GM10847 (cell line): Measurements from ENCODE around the gene ARHGEF28.

Experiments used
- POLR2A ChIP-seq: IDR thresholded peaks from 2 replicates; pipeline ENCODE4 v1.6.1; 2011; ENCODE audit not compliant: insufficient read length; ENCODE audit errors: extremely low read depth

Gene ARHGEF28

DNA sequence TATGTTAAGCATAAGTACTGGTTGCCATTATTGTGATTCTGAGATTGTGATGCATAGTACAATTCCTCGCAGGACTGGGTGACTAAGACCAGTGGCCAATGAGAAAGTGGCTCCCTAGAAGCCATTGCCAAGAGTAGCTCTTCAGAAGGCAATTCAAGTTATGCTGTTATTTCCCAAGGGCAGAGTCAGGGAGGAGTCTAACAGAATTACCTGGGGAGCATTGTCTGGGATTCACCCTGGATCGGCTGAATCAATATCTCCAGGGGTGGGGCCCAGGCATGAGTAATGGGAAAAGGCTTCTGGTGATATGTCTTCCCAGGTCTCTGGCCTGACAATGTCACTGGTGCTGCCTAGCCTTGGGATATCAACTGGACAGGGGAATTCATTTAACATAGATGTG is 10.9 kb upstream of the ARHGEF28 start:
- no peak for TF ChIP-seq POLR2A

DNA sequence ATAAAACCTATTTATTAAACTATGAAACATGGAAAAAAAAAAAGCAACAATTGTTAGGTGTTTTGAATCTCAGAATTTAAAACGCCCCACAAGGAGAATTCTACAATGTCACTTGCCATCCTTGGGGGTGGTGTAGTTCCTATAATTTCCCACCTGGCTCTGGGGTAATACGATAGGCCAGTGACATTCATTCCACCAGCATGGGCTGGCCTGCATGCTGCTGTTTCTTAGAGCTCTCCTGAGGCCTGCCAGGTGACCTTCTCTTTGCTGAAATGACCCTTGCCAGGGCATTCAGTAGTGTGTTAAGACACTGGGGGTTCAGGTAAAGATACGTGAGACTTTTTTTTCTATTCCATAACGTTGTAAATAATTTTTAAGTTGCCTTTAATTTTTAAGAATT is 10.0 kb upstream of the ARHGEF28 start:
- TF ChIP-seq POLR2A: no peak

- no peak for TF ChIP-seq POLR2A
These were observed 8.3 kb upstream of the ARHGEF28 start for GRCh38 chr5:73617510-73618279.

DNA sequence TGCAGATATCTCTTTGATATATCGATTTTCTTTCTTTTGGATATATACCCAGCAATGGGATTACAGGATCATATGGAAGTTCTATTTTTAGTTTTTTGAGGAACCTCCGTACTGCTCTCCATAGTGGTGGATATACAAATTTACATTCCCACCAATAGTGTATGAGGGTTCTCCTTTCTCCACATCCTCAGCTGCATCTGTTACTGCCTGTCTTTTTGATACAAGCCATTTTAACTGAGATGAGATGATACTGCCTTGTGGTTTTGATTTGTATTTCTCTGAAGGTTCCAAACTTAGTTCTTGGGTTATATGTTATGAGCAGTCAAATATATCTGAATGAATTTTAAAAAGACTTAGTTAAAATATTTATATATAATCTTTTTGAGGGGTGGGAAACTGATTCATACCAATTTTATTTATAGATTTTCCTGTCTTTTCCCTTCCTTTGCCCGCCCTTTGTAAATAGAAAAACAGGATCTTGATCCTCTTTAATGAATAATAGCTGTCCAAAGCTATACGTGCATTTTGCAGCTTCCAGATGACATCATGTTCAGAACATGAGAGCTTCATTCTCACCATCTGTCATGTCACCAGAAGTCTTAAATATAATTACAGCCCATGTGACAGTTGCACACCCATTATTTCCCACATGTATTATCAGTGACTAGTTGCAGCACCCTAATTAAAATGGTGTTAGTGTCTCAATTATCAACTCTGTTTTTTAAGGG is 6.2 kb upstream of the ARHGEF28 start:
- TF ChIP-seq POLR2A: no peak

- no peak for TF ChIP-seq POLR2A
These were observed 5.7 kb upstream of the ARHGEF28 start for GRCh38 chr5:73620334-73620687.

- no peak for TF ChIP-seq POLR2A
These were observed 2.9 kb upstream of the ARHGEF28 start for GRCh38 chr5:73623060-73623459.

DNA sequence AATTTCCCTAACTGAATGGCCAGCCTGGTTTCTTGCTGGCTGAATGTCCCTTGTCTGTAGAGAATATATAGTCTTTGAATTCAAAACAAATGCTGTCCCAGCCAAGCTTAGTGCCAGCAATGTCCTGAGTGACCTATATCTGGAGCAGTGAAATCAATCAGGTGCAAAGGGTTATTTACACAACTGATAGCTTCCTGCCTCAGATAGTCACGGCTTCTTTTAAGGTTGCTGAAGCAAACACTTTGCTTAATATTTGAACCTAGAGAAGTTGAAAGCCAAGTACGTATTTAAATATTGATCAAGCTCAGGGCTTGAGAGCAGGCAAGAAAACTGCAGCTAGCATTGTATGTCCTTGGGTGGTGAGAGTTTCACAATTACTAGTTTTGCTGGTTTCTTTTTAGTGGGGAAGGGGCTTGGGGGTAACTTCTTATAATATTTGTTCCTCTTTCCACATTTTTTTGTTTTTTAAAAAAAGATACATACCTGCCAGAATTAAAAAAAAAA is 2.0 kb upstream of the ARHGEF28 start:
- no peak for TF ChIP-seq POLR2A

DNA sequence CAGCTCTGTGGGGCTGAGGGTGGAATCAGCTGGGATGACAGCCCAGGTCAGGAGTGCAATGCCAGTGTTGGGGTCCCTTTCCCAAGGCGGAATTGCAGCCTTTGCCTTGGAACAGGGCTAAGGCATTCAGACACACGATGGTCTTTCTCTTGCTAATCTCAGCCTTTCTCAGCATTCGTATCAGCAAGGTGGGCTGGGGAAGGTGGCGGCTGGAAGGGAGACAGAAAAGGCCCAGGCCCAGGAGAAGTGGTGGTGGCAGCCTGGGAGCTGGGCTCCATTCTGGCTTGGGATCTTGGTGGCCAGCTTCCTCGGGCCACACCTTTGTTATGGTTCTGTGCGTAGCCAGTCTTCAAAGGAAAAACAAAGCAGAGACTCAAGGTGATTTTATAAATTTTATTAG is 1.1 kb upstream of the ARHGEF28 start:
- TF ChIP-seq POLR2A: no peak

DNA sequence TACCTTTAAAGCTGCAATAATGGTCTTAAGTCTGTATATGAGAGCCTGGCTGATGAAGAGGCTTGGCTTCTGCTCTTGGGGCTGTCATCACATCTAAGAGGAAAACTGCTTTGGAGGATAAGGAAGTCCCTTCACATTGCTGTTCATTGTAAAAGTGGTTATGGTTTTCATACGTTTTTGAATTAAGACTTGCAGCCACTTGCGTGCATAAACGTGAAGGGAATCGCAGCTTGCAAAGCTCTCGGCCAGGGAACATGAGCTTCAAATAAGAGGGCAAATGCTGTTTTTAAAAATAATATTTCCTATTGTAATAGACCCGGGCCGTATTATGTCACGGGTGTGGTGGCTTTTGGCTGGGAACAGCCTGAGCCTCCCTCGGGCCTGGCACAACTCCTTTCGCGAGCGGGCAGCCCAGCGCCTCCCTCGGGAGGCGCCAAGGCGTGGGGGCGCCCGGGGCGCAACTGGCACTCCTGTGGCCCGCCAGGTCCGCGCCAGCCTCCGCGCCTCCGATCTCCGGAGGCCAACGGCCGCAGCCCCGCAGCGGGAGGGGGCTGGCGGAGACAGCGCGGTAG is 538 bp upstream of the ARHGEF28 start:
- no peak for TF ChIP-seq POLR2A

DNA sequence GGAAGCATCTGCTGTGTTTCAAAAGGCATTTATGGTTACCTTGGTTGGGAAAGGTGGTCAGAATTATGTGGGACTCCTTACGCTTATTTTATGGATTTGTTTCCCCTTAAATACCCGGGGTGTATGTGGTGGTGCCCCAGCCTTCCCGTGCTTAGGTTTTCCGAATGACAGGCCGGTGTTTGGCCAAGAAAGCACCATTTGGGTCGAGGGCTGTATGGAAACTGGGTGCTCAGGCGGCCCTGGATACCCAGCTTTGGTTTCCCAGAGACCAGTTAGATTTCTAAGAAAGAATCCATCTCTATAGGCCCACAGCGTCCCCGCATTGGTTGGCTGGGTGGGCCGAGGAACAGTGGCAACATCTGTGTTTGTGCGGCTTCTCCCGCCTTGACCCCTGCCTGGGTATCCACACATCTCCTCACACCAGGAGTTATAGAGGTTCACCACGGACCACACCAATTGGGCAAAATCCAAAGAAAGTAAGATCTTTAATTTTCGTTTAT is 868 bp downstream of the ARHGEF28 start:
- TF ChIP-seq POLR2A: no peak

- no peak for TF ChIP-seq POLR2A
These were observed 3.5 kb downstream of the ARHGEF28 start for GRCh38 chr5:73629456-73629855.

DNA sequence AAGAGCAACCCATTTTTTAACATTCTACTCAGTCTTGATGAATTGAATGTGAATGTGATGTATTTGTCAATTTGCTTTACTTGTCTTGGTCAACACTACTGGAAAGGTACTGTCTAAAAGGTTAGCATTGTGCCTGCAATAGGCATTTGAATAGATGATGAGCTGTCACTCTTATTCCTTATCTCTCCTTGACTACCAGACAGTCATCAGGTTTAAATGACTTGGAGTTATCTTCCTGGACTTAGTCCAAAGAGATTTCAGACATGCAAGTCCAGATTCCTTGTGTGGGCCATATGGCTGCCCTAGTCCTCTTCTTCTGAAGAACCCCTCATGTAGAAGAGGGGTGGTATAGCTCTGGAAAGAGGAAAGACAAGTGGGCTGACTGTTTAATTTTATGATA is 4.8 kb downstream of the ARHGEF28 start:
- TF ChIP-seq POLR2A: no peak

DNA sequence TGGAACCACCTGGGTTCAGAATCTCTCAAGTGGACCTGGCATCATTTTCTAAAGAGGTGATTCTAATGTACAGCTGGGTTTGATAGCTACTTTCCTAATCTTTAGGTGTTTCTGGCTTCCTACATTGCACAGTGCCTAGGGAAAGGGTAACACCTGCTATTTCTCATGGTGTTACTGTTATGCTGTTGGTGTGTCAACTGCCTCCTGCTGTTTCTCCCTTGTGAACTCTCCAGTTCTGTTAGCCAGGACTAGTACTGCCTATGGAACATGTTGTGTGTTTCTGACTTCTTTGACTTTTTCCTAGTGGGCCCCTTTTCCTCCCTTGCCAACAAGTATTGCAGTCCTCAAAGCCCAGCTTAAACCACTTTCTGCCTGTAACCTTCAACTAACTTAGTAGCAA is 5.5 kb downstream of the ARHGEF28 start:
- no peak for TF ChIP-seq POLR2A

GRCh38 chr5:73633060-73633459 is 7.1 kb downstream of the ARHGEF28 start:
- TF ChIP-seq POLR2A: no peak

GRCh38 chr5:73636408-73636807 is 10.4 kb downstream of the ARHGEF28 start:
- TF ChIP-seq POLR2A: no peak

DNA sequence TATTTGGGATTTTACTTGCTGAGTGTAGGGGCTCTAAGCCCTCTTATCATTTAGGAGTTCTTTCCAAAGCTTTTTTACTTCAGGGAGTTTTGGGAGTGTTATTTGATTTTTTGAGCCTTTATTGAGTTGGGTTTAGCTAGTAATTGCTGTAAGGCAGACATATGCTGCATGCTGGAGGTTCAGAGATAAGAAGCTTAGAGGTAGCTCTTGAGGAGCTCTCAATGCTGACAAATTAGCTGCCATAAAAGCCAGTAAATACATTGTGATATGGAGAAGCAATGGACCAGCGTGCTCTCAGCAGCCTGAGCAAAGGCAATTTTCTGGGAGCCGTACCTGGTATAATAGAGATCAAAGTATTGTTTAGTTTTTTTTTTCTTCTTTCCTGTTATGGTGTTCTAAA is 11.6 kb downstream of the ARHGEF28 start:
- TF ChIP-seq POLR2A: no peak
